Thyroid gland (tissue), 4 donors: ENCODE data around the gene C4orf50. TPM values are rescaled to one million over a fixed set of nuclear protein-coding genes. Genes with fewer than 3 reads are reported as not detected.

Experiments
- DNase-seq, 2 donors: peaks; one replicate each; pipeline ENCODE4 v3.0.0-alpha.2; 2019
- H3K27ac ChIP-seq, 3 donors: fragments of 200-600 bp; sonication (generic); 1 replicate in 2 of 3; 2 replicates in 1 of 3; pipeline ENCODE4 v1.5.1; 2016 to 2019; ENCODE audit warnings: mild to moderate bottlenecking in 1 of 3, moderate library complexity in 1 of 3
- H3K27me3 ChIP-seq: fragments of 200-600 bp; sonication (generic); one replicate; pipeline ENCODE4 v1.5.1; 2019
- H3K36me3 ChIP-seq, 2 donors: fragments of 200-600 bp; sonication (generic); one replicate each; pipeline ENCODE4 v1.5.1; 2016 to 2019
- H3K4me1 ChIP-seq, 2 donors: fragments of 200-600 bp; sonication (generic); one replicate each; pipeline ENCODE4 v1.5.1; 2017 to 2019
- H3K4me3 ChIP-seq, 3 donors: fragments of 200-600 bp; sonication (generic); replicated peaks in 1 of 3; 1 replicate in 2 of 3; 2 replicates in 1 of 3; pipeline ENCODE4 v1.5.1; 2016; ENCODE audit warnings: mild to moderate bottlenecking in 1 of 3
- H3K9me3 ChIP-seq: fragments of 200-600 bp; sonication (generic); one replicate; pipeline ENCODE4 v1.5.1; 2017
- CTCF ChIP-seq, 6 experiments: fragments of 200-600 bp in 3 of 6; fragments of 450-650 bp in 3 of 6; sonication (generic) in 3 of 6; IDR thresholded peaks; one replicate each; pipeline ENCODE4 v1.5.1; 2016 to 2019; ENCODE audit warnings: antibody characterized with exemption in 6 of 6, mild to moderate bottlenecking in 2 of 6, inconsistent platforms in 1 of 6, moderate library complexity in 1 of 6
- POLR2A ChIP-seq, 2 donors: fragments of 450-650 bp; IDR thresholded peaks; one replicate each; pipeline ENCODE4 v1.6.1; 2017; ENCODE audit warnings: antibody characterized with exemption in 2 of 2, mild to moderate bottlenecking in 2 of 2, moderate library complexity in 1 of 2
- WGBS, 2 donors: methylation state at CpG; one replicate each; pipeline ENCODE4 v1.1.5; 2017; 5-methylcytosine and 5-hydroxymethylcytosine counted together
- intact Hi-C: fragments of 100-400 bp; cut with DNase I; formaldehyde crosslinking; loops from one replicate; pipeline ENCODE4 v1.15.1; 2023
- total RNA-seq, 4 donors: library from RNA; depleted of rRNA; stranded (reverse); fragments of >200 nt; gene quantifications; one replicate each; pipeline ENCODE4 v1.2.3, GENCODE V29; 2016

The C4orf50 gene
- total RNA-seq, 4 donors from 2014 or later, result 0.11 to 0.15 (median 0.13) TPM; not detected in 1

DNA sequence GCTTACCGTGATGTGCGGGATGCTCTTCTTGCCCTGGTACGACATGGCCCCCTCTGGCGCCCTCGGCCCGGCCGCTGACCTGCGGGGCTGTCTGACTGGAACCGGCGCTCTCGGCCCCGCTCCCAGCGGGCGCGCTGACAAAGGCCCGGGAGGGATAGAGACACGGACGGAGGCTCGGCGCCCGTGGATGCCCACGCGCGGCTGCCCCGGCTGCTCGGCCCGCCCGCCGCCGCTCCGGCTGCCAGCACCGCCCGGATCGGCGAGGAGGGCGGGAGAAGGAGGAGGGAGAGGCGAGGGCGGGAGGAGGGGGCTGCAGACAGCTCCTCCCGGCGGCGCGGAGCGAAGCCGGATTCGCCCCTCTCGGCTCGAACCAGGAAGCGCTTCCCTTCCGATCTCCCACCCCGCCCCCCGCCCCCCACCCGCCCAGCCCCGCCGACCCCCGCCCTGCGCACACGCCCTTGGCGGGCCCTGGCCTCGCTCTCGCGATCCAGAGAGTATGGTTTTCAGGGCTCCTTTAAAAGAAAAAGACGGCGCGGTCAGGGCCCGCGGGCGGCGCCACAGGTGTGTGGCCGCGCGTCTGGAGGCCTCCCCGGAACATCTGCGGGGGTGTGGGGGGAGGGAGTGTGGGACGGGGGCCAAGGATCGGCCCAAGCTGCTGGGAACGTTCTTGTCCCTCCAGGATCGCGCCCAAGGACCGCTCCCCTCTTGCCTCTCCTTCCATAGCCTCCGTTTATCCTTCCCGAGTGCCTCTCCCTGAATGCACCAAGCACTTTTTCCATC, 129.8 kb downstream of the C4orf50 start:
- peaks cover 30% of the 10 kb centered on the region for H3K27me3 ChIP-seq
- no peak for TF ChIP-seq POLR2A (IDR thresholded peaks at IDR 0.05)
- no peak for TF ChIP-seq CTCF (IDR thresholded peaks at IDR 0.05)
- DNase-seq, result no peak
- no peaks in the 10 kb centered on the region for H3K9me3 ChIP-seq
- H3K4me3 ChIP-seq, result peak overlapping the region in 1 of 3 donors; percentile 29
- WGBS, 2 donors, result 3% methylated on average over 8 to 20 of the region's 81 CpGs
- intact Hi-C loops, result no loop called here
- no peak overlapping the region for H3K27ac ChIP-seq
- no peaks in the 10 kb centered on the region for H3K36me3 ChIP-seq
- peaks cover 10 to 11% of the 10 kb centered on the region in 2 donors for H3K4me1 ChIP-seq

DNA sequence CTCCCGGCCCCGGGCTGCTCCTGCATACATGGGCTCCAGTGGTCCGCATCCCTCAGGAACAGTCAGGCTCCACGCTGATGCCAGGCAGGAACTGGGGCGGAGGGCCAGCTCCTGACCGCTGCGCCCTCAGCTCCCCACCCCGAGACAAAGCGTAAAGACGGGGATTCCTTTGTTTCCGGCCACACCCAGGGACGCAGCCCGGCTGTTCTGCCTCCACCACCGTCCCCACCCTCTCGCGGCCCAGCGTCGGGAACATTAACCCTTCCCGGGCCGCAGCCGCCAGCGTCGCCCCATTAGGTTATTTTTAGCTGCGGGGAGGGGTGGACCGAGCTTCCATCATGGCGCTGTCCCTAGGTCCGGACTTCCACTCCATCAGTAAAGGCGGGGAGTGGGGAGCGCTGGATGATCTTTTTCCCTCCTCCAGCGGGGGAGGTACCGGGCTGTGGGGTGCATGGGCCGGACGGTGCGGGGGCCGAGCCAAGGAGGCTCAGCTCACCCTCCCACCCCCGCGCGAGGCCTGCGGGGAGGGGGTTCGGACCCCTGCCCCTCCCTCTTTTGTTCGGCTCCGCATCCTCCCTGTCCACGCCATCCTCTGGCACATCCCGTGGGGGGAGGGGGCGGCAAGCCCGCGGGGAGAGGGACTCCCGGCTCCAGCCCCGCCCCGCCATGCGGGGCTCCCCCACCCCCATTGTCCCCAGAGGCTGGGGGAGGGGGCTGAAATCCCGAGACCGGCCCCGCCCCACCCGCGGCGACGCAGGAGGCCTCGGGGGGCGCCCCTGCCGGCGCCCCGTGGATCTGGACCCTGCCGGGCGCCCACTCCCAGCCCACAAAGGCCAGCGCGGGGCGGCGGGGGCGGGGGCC, 130.6 kb downstream of the C4orf50 start:
- peaks cover 10 to 11% of the 10 kb centered on the region in 2 donors for H3K4me1 ChIP-seq
- intact Hi-C loops, result no loop called here
- H3K9me3 ChIP-seq, result no peaks in the 10 kb centered on the region
- peaks cover 30% of the 10 kb centered on the region for H3K27me3 ChIP-seq
- TF ChIP-seq CTCF (IDR thresholded peaks at IDR 0.05), result no peak
- no peak for TF ChIP-seq POLR2A (IDR thresholded peaks at IDR 0.05)
- 1% methylated on average over 31 of the region's 70 CpGs; no CpG with 5 or more reads in 1 of the 2 donors for WGBS, 2 donors
- H3K27ac ChIP-seq, result no peak overlapping the region
- peak overlapping the region in 1 of 3 donors; percentile 29 for H3K4me3 ChIP-seq
- DNase-seq, result no peak
- no peaks in the 10 kb centered on the region for H3K36me3 ChIP-seq

DNA sequence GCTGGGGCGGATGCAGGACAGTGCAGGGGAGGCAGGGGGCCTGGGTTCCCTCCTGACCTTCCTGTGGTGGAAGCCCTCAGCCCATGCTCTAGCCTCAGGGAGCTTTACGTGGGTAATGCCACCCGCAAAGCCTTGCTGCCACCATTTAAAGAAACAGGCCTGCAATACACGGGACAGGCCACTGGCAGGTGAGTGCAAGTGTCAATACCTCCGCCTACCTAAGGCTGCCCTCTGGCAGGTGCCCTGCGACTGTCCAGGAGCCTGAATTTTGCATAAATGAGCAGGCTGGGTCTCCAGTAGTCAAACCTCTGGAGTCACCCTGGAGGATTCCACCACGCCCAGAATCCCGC, 131.2 kb downstream of the C4orf50 start:
- Histone ChIP-seq H3K9me3 (no peaks in the 10 kb centered on the region), H3K27ac (no peak overlapping the region), H3K27me3 (peaks cover 30% of the 10 kb centered on the region), H3K4me3 (peak overlapping the region in 1 of 3 donors; percentile 29), H3K4me1 (peaks cover 10 to 11% of the 10 kb centered on the region in 2 donors), H3K36me3 (no peaks in the 10 kb centered on the region)
- TF ChIP-seq CTCF (IDR thresholded peaks at IDR 0.05), result no peak
- TF ChIP-seq POLR2A (IDR thresholded peaks at IDR 0.05), result no peak
- DNase-seq, result no peak
- 30 to 100% methylated on average over 1 to 4 of the region's 8 CpGs for WGBS, 2 donors
- intact Hi-C loops, result no loop called here

DNA sequence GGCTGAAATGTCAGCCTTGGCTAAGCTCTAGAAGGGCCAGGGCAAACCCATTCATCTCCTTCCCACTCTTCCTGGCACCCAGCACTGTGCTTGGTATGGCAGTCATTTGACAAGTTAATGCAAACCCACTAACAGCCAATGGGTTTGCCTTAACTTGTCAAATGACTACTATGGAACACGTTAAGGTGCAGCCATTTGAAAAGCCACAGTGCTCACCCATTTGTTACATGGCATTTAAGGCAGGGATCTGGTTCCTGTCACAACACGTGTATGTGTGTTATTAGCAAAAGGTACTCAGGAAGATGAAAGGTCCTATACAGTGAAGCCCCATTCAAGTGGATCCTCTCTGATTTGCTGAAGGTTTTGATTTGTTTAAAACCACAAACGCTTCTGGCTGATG, 132.5 kb downstream of the C4orf50 start:
- H3K4me1 ChIP-seq, result peaks cover 10 to 11% of the 10 kb centered on the region in 2 donors
- H3K27ac ChIP-seq, result no peak overlapping the region
- no peaks in the 10 kb centered on the region for H3K36me3 ChIP-seq
- intact Hi-C loops, result no loop called here
- DNase-seq, result no peak
- peaks cover 23% of the 10 kb centered on the region for H3K27me3 ChIP-seq
- H3K9me3 ChIP-seq, result no peaks in the 10 kb centered on the region
- TF ChIP-seq POLR2A (IDR thresholded peaks at IDR 0.05), result no peak
- 54 to 63% methylated on average over 3 of the region's 3 CpGs for WGBS, 2 donors
- H3K4me3 ChIP-seq, result no peak overlapping the region

DNA sequence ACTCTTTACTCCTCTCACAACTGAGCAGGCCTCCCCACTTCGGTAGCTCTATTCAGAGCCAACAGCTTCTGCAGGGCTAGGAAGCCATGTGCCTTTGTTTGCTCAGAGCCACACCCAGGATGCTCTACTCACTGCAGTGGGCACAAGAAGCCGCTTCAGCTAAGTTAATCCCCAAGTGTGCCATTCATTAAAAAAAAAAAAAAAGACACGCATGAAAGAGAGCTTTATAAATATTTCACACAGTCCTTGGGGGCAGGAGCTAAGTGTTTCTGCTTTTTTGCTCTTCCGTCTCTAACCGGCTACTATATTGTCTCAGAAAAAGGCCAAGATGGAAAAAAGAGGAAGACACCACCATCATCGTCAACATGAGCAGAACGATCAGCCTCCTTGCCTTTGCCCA, 133.4 kb downstream of the C4orf50 start:
- Histone ChIP-seq H3K9me3 (no peaks in the 10 kb centered on the region), H3K4me1 (peaks cover 7 to 10% of the 10 kb centered on the region in 2 donors), H3K36me3 (no peaks in the 10 kb centered on the region), H3K27me3 (peaks cover 14% of the 10 kb centered on the region), H3K4me3 (no peak overlapping the region), H3K27ac (no peak overlapping the region)
- TF ChIP-seq CTCF (IDR thresholded peaks at IDR 0.05) (no peak), POLR2A (IDR thresholded peaks at IDR 0.05) (no peak)
- intact Hi-C loops, result no loop called here
- DNase-seq, result no peak
- WGBS, 2 donors, result 69 to 70% methylated on average over 7 of the region's 7 CpGs
